DMS114 treated with DMSO at 0.1 percent for 48 hours (cell line): ENCODE results near the gene KDR.

Experiments
- DNase-seq: peaks from one replicate; lab custom pipeline; 2025; ENCODE audit not compliant: unreplicated experiment; lab: John Stamatoyannopoulos, UW

Gene KDR

GRCh38 chr4:55125087-55125721 is at the start of gene KDR:
KDR (minus strand) TSS chr4:55125595; CDS start chr4:55125293, 302 bp downstream.
- DNase-seq = no peak

- no peak for DNase-seq
Observed at GRCh38 chr4:55173580-55173979, 48.2 kb upstream of the KDR start.

DNA sequence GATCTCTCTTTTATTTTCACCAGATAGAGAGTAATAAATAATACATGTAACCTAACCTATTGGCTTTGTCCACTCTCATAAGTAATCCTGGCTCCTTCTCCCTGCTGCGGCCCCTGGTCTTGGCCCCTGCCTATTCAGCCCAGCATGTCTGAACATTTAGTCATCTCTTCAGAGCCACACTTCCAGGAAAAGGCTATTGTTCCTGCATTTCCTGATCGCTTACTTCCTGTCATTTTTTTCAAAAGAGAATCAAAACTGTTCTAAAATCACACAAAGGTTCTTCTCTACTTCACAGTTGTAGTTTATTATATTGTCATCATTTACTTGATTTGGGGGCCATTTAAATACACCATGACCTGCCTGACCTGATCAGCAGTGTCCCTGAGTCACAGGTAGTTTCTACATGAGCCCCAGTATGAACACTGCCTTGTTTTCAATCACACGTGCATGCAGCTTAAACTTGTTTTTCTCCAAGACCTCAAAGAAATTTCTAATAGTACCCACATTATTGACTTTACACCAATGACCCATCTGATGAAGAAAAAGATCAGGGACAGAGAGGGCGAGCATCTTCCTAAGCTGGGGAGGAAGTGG is 47.4 kb upstream of the KDR start:
- DNase-seq = no peak

DNA sequence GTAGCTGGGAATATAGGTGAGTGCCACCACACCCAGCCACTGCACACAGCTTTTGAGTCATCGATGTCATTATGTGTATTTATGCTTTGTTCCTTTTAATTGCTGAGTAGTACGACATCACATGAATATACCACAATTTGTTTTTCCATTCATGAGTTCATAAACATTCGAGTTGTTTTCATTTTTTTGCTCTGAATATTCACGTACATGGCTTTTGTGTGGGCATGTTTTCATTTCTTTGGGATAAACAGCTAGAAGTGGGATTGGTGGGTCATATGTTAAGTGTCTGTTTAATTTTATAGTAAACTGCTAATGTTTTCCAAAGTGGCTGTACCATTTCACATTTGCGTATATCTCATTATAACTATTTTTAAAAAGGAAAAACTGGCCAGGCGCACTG is 45.1 kb upstream of the KDR start:
- no peak for DNase-seq

DNA sequence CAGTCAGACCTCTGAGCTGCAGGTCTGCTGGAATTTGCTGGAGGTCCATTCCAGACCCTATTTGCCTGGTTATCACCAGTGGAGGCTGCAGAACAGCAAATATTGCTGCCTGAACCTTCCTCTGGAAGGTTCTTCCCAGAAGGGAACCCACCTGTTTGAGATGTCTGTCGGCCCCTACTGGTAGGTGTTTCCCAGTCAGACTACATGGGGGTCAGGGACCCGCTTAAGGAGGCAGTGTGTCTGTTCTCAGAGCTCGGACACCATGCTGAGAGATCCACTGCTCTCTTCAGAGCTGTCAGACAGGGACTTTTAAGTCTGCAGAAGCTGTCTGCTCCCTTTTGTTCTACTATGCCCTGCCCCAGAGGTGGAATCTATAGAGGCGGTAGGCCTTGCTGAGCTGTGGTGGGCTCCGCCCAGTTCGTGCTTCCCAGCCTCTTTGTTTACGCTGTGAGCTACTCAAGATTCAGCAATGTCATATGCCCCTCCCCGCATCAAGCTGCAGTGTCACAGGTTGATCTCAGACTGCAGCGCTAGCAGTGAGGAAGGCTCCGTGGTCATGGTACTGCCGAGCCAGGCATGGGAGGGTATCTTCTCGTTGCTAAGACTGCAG is 44.1 kb upstream of the KDR start:
- DNase-seq = no peak

DNA sequence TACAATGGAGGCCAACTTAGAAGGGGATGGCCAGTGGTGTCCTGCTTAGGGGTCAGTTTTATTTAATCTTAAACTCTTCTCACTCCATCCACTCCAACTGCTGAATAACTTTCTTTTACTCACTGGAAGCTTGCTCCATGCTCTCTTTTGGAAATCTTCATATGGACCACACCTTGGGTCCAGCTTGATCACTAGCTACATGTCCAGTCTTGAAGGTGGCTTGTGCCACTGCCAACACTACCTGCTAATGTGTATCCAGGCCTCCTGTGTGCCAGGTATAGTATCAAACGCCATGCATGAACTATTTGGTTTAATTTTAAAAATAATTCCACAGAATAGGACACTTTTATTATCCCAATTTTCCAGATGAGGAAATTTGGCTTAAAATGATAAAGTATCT is 37.0 kb upstream of the KDR start:
- no peak for DNase-seq

- DNase-seq = no peak
Observed at GRCh38 chr4:55161739-55162138, 36.3 kb upstream of the KDR start.

DNA sequence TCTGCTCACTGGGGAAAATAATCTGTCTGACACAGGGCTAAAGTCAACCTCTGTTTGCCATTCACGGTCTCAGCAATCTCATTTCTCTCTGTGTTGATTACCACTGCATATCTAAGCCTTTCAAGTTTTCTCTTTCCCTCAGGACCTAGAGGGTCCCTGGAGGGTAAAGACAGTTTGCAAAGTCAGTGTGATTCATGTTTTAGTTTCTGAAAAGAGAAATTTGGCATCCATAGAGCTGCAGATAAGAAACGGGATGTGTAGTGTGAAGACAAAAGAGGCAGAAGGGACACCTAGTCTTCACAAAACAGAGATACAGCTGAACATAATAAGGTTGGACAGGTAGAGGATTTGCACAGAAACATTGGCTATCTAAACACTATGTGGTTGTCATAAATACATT is 34.5 kb upstream of the KDR start:
- DNase-seq = no peak

DNA sequence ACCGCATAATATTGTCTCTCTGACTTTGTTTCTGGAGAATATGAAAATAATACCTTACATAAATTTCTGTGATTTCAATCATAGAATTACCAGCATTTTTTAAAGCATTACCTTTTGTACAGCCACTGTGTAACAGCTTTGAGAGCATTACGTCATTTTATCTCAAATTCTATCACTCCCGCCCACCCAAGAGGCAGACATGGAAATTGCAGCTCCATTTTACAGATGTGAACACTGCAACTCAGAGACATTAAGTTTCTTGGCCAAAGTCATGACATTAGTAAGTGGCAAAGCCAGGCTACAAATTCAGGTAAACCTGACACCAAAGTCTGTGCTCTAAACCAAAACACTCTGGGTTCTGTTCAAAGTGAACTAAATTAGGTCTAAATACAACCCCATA is 33.6 kb upstream of the KDR start:
- no peak for DNase-seq

DNA sequence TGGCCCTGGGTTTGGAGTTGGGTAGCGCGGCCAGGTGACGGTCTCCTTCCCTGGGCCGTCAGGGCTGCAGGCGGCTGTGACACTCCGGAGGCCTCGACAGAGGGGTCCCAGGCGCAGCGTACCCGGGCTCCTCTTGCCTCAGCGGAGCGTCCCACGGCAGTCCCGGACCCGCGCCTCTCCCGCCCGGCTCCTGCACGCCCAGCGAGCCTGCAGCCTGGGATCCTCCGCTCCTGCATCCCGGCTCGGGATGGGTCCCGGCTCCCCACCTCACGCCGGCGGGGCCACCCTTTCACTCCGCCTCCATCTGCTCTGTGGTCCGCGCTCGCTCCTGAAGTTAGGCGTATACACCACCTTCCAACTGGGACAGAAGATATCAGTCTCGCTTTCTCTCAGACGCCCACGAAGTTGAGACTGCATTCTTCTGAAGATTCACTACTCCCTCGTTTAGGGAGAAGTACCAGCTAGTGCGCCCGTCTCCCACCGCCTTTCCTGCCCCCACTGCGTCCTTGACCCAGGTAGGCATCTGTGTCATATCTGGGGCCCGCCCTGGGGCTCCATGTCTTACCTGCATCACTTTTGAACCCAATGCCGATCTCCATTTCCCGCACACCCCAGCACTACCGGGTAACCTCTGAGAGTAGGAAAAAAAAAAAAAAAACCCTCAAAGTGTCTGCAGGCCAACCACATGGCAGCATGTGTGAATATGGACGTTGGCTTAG is 32.3 kb upstream of the KDR start:
- DNase-seq = no peak

GRCh38 chr4:55154933-55155332 is 29.5 kb upstream of the KDR start:
- DNase-seq = no peak

DNA sequence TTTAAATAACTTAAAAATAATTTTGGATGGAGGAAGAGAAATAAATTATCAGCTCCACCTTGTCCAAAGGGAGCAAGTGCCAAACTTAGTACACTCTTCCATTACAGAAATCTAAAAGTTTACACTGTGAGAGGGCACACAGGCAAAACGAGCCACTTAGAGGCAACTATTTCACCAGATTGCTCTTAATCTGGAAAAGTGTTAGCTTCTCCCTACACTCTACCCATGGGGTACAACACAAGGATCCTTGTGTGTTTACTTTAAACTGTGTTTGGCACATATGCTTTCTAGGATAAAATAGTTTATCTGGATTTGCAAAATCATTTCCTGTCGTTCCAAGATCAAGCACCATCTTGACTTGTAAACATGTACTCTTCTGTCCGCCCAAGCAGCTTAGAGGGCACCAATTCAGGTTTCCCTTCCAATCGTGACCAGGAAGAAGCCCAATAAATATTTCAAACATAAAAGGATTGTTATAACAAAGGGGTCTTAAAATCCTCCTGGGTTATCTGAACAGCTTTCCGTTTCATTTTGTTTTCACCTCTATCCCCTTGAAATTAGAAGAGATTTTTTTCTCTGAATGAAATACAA is 29.0 kb upstream of the KDR start:
- no peak for DNase-seq

DNA sequence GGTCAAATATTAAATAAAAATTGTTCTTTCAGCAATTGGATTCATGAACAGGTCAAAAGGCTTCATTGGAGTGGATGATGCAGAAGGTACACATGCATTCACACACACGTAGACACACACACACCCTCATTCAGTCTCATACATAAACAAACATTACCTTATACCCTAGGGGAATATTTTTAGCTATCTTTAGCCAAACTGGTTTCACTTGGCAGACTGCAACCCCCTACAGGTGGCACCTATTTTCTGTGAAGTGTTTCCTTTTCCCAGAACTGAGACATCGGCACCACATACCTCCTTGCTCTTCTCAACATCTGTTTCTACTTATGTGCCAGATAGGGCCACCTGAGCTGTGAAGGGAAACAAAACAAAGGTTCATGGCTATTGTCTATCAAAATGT is 18.5 kb upstream of the KDR start:
- DNase-seq = no peak

DNA sequence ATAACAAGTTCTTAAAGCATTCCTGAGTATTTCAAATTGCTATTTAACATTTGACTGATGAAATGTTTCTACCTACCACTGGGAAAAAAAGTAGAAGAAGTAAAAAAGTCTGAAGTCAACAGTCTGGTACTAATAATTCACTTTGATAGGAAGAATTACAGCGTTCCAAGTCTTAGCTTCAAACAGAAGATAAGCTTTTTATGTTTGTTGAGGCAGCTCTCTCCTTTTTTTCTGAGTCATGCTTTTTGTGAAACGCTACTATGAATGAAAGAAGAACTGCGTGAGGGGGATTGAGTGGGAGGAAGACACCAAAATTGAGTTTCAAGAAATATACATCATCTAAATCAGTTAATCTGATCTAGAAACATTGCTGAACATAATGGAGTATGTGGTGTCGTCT is 13.0 kb upstream of the KDR start:
- DNase-seq = no peak

DNA sequence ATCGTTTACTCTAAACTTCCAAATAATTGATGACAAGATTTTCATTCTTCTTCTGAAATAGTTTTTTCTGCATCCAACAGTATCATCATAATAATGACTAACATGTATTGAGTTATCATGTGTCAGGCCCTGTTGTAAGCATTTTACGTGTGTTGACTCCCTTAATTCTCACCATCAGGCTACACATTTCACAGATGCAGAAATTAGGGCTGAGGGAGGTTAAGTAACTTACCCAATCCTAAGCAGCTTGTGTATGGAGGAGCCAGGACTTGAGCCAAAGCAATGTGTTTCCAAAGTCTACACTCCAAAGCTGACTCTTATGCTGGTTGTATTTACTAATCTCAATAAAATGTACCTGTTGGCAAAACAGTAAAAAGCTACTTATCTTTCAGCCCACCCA is 11.2 kb upstream of the KDR start:
- DNase-seq = no peak

DNA sequence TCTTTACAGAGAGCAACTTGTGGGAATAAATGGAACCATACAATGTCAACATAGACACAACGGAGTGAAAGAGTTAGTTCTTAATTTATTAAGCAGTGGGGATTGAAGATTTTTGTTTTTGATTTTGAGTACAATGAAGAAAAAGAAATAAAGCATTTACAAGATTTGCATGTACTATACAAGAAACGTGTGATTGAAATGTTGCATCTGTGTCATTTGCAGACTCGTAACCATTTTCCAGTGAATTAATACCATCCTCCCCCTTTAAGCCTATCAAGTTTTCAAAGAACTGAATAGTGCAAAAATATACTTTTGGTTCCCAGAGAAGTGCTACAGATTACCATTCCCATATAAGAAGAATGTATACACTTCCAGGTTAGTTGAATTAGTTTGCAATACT is 8.6 kb upstream of the KDR start:
- no peak for DNase-seq

- DNase-seq = no peak
Observed at GRCh38 chr4:55132775-55133174, 7.4 kb upstream of the KDR start.

- DNase-seq = no peak
Observed at GRCh38 chr4:55127521-55127920, 2.1 kb upstream of the KDR start.

- DNase-seq = no peak
Observed at GRCh38 chr4:55127053-55127452, 1.7 kb upstream of the KDR start.

GRCh38 chr4:55125763-55126541 is 557 bp upstream of the KDR start:
- no peak for DNase-seq
